ENCODE measurements around the gene CHD9. TPM values are rescaled to one million over a fixed set of nuclear protein-coding genes. Genes with fewer than 3 reads are reported as not detected.

The CHD9 gene
- total and polyA plus RNA-seq, 9 of the 15 experiments (the other 6 are each of a cell fraction or from before 2014, with no cell fraction given), result 29.0 to 69.3 (median 40.6) TPM

DNA sequence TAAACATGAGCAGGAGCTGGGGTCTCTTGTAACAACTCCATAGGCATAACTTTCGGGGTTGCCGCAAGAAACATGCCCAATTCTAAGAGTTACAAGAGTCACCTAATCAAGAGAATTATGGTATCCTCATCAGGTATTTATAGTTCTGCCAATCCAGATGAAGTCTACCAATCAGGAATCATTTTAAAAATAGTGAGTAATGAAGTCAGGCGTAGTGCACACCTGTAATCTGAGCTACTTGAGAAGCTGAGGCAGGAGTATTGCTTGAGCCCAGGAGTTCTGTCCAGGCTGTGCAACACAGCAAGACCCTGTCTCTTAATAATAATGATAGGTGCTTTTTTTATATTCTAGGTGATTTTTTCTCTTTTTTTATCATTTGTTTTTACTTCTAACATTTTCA is 251.0 kb downstream of the CHD9 start (continued):
- TF ChIP-seq, protein P1, sequence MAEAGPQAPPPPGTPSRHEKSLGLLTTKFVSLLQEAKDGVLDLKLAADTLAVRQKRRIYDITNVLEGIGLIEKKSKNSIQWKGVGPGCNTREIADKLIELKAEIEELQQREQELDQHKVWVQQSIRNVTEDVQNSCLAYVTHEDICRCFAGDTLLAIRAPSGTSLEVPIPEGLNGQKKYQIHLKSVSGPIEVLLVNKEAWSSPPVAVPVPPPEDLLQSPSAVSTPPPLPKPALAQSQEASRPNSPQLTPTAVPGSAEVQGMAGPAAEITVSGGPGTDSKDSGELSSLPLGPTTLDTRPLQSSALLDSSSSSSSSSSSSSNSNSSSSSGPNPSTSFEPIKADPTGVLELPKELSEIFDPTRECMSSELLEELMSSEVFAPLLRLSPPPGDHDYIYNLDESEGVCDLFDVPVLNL (CRISPR knock-in tag; IDR thresholded peaks at IDR 0.05; ENCODE audit: low read depth), result no peak
- TF ChIP-seq ZNF134 (CRISPR knock-in tag; conservative IDR thresholded peaks at IDR 0.05) (no peak), ZNF354B (CRISPR knock-in tag; IDR thresholded peaks at IDR 0.05) (no peak)
- TF ChIP-seq, protein P2, sequence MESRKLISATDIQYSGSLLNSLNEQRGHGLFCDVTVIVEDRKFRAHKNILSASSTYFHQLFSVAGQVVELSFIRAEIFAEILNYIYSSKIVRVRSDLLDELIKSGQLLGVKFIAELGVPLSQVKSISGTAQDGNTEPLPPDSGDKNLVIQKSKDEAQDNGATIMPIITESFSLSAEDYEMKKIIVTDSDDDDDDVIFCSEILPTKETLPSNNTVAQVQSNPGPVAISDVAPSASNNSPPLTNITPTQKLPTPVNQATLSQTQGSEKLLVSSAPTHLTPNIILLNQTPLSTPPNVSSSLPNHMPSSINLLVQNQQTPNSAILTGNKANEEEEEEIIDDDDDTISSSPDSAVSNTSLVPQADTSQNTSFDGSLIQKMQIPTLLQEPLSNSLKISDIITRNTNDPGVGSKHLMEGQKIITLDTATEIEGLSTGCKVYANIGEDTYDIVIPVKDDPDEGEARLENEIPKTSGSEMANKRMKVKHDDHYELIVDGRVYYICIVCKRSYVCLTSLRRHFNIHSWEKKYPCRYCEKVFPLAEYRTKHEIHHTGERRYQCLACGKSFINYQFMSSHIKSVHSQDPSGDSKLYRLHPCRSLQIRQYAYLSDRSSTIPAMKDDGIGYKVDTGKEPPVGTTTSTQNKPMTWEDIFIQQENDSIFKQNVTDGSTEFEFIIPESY (CRISPR knock-in tag; IDR thresholded peaks at IDR 0.05), result no peak

DNA sequence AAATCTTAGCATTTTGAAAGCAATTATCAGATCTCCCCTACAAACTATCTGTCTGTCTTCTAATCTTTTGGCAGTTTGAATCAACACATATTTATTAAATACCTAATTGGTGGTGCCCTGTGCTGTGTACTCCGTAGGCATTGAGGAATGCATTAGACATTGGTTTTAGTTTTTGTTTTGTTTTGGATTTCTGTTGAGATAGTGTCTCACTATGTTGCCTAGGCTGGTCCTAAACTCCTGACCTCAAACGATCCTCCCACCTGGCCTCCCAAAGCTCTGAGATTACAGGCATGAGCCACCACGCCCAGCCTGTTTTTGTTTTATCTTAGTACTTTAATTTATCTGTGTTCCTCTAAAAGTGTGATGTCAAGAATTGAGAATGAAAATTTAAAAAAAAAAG is 254.7 kb downstream of the CHD9 start:
- no peak overlapping the region for H3K27ac ChIP-seq (ENCODE audit: extremely low read depth, low read depth, low read length)
- no peak overlapping the region for H3K4me3 ChIP-seq
- H3K4me1 ChIP-seq (replicated peaks in 1 of 2; ENCODE audit: control insufficient read depth in 2 of 2, insufficient read depth in 2 of 2, low read length in 2 of 2), result peaks cover 0 to 4% of the 10 kb centered on the region in 2 experiments; a peak in 2 of 5 replicates
- H2AFZ ChIP-seq (ENCODE audit: low read depth, low read length), result no peak overlapping the region
- no peak for FAIRE-seq
- POLR2A ChIA-PET, result no interaction called here
- peak in 1 of 4 experiments; percentile 18 for DNase-seq (ENCODE audit: extremely low read depth in 1 of 4, low spot score in 3 of 4)
- no peaks in the 10 kb centered on the region for H3K9me3 ChIP-seq (replicated peaks; ENCODE audit: control insufficient read depth, insufficient read depth, low read depth, low read length)
- in situ Hi-C loops (cut with MboI), result no loop called here
- intact Hi-C loops (cut with micrococcal nuclease), result no loop called here
- no peaks in the 10 kb centered on the region for H3K9me1 ChIP-seq (ENCODE audit: control insufficient read depth, insufficient read depth, low read length)
- H3K36me3 ChIP-seq (ENCODE audit: control insufficient read depth, insufficient read depth, low read length), result peaks cover 83% of the 10 kb centered on the region
- no peak overlapping the region for H3K4me2 ChIP-seq (ENCODE audit: insufficient read depth, low read length)
- BruUV-seq (replicated peaks), result no TSS peak
- no peaks in the 10 kb centered on the region for H3K27me3 ChIP-seq (ENCODE audit: control insufficient read depth in 2 of 2, insufficient read depth in 2 of 2, low read length in 2 of 2)
- 22% methylated on average over 3 of the region's 3 CpGs for WGBS (ENCODE audit: insufficient coverage, low coverage, missing lambda C conversion rate)
- no peaks in the 10 kb centered on the region for H4K20me1 ChIP-seq (replicated peaks; ENCODE audit: control insufficient read depth, insufficient read depth, low read length)
- TF ChIP-seq ZNF76 (CRISPR knock-in tag; IDR thresholded peaks at IDR 0.05; ENCODE audit: borderline replicate concordance) (no peak), KDM1A (IDR thresholded peaks at IDR 0.05) (0 out of 4 replicates have a peak, but pooled peaks of 1 of the 2 experiments have one; percentile 16), TAF15 (IDR thresholded peaks at IDR 0.05; ENCODE audit: low read depth, low read length) (no peak)
- TF ChIP-seq, protein P3, sequence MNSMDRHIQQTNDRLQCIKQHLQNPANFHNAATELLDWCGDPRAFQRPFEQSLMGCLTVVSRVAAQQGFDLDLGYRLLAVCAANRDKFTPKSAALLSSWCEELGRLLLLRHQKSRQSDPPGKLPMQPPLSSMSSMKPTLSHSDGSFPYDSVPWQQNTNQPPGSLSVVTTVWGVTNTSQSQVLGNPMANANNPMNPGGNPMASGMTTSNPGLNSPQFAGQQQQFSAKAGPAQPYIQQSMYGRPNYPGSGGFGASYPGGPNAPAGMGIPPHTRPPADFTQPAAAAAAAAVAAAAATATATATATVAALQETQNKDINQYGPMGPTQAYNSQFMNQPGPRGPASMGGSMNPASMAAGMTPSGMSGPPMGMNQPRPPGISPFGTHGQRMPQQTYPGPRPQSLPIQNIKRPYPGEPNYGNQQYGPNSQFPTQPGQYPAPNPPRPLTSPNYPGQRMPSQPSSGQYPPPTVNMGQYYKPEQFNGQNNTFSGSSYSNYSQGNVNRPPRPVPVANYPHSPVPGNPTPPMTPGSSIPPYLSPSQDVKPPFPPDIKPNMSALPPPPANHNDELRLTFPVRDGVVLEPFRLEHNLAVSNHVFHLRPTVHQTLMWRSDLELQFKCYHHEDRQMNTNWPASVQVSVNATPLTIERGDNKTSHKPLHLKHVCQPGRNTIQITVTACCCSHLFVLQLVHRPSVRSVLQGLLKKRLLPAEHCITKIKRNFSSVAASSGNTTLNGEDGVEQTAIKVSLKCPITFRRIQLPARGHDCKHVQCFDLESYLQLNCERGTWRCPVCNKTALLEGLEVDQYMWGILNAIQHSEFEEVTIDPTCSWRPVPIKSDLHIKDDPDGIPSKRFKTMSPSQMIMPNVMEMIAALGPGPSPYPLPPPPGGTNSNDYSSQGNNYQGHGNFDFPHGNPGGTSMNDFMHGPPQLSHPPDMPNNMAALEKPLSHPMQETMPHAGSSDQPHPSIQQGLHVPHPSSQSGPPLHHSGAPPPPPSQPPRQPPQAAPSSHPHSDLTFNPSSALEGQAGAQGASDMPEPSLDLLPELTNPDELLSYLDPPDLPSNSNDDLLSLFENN (IDR thresholded peaks at IDR 0.05; ENCODE audit: low read depth in 2 of 2, low read length in 2 of 2), result no peak
- no peak overlapping the region for H3K9ac ChIP-seq (ENCODE audit: insufficient read depth in 1 of 2, low read depth in 2 of 2, low read length in 2 of 2)
- peak; percentile 51 for ATAC-seq
- CTCF ChIA-PET (ENCODE audit: low intra/inter-chr PET ratio), result no interaction called here
- H3K79me2 ChIP-seq (ENCODE audit: control insufficient read depth, insufficient read depth, low read length), result no peaks in the 10 kb centered on the region
